GM23248 (cell line): ENCODE measurements around the gene TIMM22.
"Not testable (repeated sequence)": the region's sequence is repeated elsewhere in the genome, so short reads cannot be mapped to it uniquely, and the experiment has no call there.

Experiments
- EZH2 ChIP-seq: fragments of 200-600 bp; sonication (generic); IDR thresholded peaks from 2 replicates; pipeline ENCODE4 v1.6.1; 2018; ENCODE audit warnings: antibody characterized with exemption, mild to moderate bottlenecking; ENCODE audit not compliant: insufficient read depth, poor library complexity, severe bottlenecking
- EZH2phosphoT487 ChIP-seq: fragments of 200-600 bp; sonication (generic); IDR thresholded peaks from 2 replicates; pipeline ENCODE4 v1.6.1; 2018; ENCODE audit warnings: antibody characterized with exemption, moderate library complexity, mild to moderate bottlenecking, low read depth; ENCODE audit not compliant: insufficient read depth

- not testable (repeated sequence) for TF ChIP-seq EZH2phosphoT487, EZH2
These were observed 44.3 kb upstream of the TIMM22 start for GRCh38 chr17:952592-952991.
